Right ventricle myocardium superior (tissue), 1 donor: ENCODE results near the gene PTPRN2. TPM values are rescaled to one million over a fixed set of nuclear protein-coding genes. Genes with fewer than 3 reads are reported as not detected.
"Not testable (repeated sequence)": the region's sequence is repeated elsewhere in the genome, so short reads cannot be mapped to it uniquely, and the experiment has no call there.

ENCODE experiments used
- ATAC-seq: fragments of 200-7000 bp; cut with Tn5 transposase; one replicate; pipeline ENCODE4 v1.9.1; 2020; ENCODE audit warnings: mild to moderate bottlenecking; ENCODE audit not compliant: poor library complexity
- DNase-seq: peaks from one replicate; pipeline ENCODE4 v3.0.0-alpha.2; 2020
- intact Hi-C: fragments of 100-400 bp; cut with DNase I; formaldehyde crosslinking; loops from one replicate; pipeline ENCODE4 v1.11.2; 2022
- total RNA-seq: library from RNA; stranded (reverse); fragmentation: NEBNext Ultra II Directional; extraction: Animal tissue kit (Norgen Biotek cat#: 25700); gene quantifications from one replicate; pipeline ENCODE4 v1.2.1, GENCODE V29; 2021
- donor health status: DM: no; HTN: yes; CAD: no; lungs with severe emphysema.

PTPRN2 gene
- total RNA-seq, 1 donor from 2014 or later: 1.2 TPM

DNA sequence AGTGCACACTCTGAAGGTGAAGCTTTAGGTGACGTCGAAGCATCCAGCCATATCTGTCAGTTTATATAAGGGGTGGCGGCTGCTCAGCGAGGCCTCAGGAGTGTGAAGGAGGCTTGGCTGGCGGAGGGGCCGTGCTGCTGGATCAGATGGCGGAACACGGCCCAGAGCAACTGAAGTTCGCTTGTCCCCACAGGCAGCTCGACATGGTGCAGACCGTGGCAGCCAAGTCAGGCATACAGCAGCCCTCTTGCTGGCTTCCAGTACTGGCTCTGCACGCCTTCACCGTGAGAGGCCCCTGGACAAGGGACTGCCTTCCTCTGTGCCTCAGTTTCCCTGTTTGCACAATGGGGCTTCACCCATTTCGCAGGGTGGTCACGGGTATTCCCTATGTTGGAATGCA lies 807.3 kb downstream of the PTPRN2 start:
- no peak for ATAC-seq
- intact Hi-C loops: no loop called here
- DNase-seq: peak; percentile 30

DNA sequence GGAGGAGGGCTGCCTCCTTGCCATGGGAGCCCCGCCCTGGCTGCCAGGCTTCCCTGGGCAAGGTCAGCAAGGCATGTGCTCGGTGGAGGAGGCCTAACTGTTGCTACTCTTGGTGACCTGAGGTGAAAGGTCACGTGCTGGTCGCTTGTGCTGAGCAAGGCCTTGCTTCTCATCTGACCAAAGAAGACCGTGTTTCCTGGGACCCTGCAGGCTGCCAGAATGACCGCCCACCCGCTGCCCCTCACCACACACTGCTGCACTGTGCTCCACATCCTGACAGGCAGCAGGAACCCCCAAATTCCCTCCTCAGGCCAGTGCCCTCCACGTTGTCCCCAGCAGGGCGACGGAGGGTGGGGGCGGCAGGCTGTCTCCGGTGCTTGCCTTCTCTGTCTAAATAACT lies 808.4 kb downstream of the PTPRN2 start:
- ATAC-seq (no peak), DNase-seq (peak; percentile 6)
- intact Hi-C loops: no loop called here

DNA sequence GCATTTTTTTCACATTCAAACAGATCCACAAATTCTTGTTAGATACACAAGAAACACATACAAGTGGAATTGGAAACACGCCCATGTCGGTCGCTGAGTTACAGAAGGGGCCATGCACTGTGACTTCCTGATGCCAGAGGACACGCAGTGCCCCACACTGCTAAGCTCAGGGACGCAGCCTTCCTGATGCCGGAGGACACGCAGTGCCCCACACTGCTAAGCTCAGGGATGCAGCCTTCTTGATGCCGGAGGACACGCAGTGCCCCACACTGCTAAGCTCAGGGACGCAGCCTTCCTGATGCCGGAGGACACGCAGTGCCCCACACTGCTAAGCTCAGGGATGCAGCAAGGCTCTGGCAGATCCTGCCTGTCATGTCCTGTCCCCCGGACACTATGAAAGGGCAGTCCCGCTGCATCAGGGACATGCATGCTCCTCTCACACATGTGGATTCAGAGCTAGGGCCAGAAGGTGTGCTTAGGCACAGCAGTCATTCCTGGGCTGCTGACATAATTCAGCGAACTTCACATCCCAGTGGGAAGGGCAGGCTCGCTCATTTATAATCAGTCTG lies 810.3 kb downstream of the PTPRN2 start:
- ATAC-seq, intact Hi-C loops: not testable (repeated sequence)
- DNase-seq: peak; percentile 10

DNA sequence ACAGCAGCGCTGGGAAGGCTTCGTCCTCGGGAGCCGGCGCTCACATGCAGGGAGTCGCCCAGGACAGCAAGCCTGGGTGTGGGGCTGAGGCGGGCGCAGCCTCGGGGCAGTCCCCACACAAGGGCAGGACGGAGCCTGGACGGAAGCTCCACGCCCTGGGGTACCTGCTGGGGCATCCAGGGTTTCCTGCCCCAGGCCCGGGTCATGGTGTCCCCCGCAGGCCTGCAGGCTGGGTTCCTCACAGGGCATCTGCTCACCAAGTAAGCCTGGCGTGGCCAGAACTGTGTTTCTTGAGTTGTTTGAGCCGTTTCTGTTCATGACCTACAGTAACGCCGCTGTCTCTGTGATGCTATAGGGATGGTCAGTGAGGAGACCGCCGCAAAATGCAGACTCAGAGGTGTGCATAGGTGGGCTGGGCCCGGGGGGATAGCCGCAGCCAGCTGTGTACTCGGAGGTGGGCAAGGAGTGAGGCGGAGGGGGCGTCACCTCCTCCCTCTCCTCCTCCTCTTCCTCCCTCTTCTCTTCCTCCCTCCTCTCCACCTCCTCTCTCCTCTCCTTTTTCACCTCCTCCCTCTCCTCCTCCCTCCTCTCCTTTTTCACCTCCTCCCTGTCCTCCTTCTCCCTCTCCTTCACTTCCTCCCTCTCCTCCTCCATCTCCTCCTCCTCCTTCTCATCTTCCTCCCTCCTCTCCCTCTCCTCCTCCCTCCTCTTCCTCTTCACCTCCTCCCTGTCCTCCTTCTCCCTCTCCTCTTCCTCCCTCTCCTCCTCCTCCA lies 811.9 kb downstream of the PTPRN2 start:
- ATAC-seq (no peak), DNase-seq (peak; percentile 31)
- intact Hi-C loops: no loop called here

DNA sequence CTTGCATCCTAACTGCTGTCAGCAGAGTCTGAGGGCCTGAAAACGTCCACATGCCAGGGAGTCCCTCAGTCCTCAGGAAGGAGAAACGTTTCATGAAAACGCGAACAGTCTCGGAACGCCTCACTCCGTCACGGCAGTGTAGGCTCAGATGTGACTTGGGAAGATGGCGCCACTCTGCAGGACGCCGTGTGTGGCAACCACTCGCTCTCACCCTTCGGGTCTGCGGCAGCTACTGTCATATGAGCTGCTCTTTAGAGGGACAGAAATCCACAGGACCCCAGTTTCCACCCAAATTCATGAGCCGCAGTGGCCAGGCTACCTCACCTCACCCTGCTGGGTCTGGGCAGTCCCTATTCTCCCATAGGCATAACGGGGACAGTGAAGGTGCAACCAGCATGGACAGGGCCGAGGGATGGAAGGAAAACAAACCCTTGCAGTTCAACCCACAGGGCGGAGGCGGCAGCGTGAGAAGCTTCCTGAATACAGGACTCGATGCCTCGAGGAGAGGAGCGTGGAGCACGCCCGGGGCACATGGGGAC lies 812.5 kb downstream of the PTPRN2 start:
- peak; percentile 22 for DNase-seq
- no peak for ATAC-seq
- intact Hi-C loops: no loop called here

DNA sequence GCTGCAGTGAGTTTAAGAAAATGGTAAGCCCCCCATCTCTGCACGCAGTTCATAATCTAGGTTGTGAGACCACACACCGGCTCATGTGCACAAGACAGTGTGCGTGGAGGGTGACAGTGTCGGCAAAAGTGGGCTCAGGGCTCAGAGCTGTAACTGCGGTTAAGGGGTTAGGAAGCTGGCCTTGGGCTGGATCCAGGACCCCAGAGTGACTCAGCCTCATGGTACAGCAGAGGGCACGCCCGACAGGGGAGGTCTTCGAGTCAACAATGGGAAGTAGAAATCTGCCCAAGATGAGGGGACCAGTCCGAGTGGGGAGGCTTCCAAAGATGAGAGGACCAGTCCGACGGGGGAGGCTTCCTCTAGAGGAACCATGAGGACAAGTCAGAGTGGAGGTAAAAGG lies 813.1 kb downstream of the PTPRN2 start:
- peak; percentile 20 for DNase-seq
- intact Hi-C loops: no loop called here
- no peak for ATAC-seq

DNA sequence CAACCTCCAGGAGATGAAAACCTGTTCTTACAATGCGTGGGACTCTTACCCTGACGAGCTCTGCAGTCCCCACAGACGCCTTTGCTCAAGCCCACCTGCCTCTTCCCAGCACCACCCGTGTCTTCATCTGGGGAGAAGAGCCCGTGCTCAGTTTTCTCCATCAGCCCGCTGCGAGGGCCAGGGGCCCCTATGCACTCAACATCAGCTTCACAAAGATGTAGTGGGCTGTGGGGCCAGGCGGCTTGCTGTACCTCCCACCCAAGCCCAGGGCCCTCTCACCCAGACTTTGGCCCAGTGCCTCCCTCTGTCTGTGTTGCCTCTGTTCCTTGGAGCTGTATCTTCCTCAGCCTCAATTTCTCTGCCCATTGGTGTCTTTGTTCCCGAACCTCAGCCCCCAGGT lies 814.3 kb downstream of the PTPRN2 start:
- DNase-seq: peak; percentile 20
- ATAC-seq: no peak
- intact Hi-C loops: no loop called here

DNA sequence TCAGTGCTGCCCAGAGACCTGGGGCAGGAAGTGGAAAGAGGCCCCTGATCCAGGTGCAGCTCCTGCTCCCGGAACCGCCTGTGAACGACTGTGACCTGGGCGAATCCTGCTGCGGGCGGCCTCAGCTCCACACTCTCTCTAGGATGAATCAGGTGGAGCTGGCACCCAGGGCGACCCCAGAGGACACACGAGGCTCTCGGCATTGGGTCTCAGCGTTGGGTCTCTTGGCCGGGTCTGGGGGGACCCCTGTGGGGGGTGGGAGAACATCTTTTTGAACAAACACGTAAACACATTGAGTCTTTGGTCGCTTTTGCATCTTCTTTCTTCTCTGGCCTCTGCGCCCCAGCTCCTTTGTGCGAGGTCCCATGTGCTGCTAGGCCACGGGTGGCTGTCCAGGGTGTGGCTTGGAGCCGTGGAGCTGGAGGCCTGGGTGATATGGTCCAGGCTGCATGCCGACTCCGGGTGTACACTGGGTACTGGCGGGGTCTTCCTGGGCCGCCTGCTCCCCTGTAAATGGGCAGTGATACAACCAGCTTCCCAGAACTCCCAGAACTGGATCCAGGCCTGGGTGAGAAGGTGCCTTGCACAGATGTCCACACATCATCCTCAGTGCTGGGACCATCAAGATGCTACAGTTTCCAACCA lies 815.0 kb downstream of the PTPRN2 start:
- DNase-seq (peak; percentile 14), ATAC-seq (no peak)
- intact Hi-C loops: no loop called here

DNA sequence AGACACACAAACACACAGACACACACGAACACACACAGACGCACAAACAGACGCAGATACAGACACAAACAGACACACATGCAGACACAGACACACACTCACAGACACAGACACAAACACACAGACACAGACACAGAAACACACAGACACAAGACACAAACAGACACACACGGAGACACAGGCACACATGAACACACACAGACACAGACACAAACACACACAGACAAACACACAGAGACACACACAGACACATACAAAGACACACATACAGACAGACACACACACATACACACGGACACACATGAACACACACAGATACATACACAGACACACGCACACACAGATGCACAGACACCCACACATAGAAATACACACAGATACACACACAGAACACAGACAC lies 815.9 kb downstream of the PTPRN2 start:
- ATAC-seq: no peak
- no peak for DNase-seq
- intact Hi-C loops: no loop called here

DNA sequence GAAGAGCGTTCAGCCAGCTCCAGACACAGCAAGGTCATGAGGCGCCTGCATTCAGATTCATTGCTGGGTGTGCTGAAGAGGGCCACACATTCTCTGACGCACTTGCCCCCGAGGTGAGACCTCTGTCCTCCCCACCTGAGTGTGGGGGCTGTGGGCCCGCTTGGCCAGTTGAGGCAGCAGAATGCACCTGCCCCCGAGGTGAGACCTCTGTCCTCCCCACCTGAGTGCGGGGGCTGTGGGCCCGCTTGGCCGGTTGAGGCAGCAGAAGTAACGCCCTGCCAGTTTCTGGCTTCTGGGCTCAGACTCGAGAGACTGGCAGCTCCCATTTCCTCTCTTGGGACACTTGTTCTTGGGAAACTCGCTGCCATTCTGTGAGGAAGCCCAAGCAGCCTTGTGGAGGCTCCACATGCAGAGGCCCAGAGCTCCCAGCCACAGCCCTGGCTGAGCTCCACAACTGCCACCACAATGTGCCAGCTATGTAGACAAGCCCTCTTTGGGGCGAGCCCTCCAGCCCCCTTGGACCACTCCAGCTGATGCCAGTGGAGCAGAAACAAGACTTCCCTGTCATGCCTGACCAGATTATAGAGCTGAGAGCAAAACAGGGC lies 816.8 kb downstream of the PTPRN2 start:
- DNase-seq (peak; percentile 27), ATAC-seq (no peak)
- intact Hi-C loops: no loop called here

DNA sequence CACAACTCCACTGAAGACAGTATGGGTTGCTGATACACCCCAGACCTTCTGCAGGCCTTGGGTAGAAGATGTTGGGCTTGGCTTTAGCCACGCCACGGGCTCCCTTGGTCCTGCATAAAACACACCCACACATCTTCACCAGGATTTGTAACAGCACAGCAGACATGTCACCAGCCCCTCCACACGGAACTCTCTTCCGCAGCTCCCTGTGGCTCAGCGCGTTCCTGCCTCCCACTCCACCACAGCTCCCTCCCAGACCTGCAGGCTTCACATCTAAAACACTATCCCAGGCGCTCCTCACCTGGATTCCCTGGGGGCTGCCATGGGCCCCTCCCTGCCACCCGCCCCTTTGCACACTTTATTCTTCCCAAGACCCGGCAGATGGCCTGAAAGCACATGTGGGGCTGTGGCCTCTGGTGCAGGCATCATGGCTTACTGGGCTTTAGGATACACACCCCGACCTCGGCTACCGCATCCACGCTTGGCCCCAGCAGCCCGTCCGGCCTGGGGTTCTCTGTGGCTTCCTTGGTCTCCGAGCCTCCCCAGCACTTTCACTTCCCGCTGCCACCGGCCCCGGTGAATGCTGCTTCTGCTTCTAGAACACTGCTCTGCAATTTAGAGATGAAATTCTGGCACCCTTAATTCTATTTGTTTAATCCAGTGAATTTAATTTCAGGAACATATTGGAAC lies 818.0 kb downstream of the PTPRN2 start:
- intact Hi-C loops: no loop called here
- ATAC-seq: no peak
- DNase-seq: peak; percentile 43

DNA sequence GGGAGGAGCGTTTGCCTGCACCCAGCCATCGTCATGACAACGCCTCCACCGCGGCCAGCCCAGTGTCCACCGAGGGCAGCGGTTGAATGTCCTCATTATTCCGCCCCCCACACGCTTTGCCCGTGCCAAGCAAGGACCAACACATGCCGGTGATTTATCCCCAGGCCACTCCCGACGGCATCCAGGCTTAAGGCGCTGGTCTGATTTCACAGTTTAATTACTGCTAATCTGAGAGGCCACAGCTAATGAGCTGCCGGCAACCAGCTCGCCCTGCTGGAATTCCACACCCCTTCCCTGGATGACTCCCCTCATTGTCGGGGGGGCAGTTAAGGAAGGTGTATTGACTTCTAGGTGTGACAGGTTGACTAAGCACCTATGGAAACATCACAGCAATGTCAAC lies 818.5 kb downstream of the PTPRN2 start:
- ATAC-seq (no peak), DNase-seq (peak; percentile 9)
- intact Hi-C loops: no loop called here

DNA sequence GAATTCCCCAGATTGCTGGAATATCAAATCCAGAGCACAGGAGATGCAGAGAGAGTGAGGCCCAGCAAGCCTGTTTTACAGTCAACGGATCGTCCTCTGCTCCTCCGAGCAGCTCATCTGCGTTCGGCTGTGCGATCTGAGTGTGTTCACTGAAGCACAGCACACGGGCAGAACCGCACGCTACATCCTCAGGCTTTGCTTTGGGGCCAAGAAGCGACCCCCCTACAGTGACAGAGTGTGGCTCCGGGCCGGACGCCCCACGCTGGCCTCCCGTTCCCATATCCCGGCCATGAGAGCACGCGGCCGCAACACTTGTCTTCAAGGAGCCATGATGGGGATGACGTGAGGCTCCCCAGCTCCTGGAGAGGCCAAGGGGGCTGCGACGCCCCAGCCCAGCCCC lies 819.4 kb downstream of the PTPRN2 start:
- ATAC-seq (no peak), DNase-seq (peak; percentile 23)
- intact Hi-C loops: no loop called here

DNA sequence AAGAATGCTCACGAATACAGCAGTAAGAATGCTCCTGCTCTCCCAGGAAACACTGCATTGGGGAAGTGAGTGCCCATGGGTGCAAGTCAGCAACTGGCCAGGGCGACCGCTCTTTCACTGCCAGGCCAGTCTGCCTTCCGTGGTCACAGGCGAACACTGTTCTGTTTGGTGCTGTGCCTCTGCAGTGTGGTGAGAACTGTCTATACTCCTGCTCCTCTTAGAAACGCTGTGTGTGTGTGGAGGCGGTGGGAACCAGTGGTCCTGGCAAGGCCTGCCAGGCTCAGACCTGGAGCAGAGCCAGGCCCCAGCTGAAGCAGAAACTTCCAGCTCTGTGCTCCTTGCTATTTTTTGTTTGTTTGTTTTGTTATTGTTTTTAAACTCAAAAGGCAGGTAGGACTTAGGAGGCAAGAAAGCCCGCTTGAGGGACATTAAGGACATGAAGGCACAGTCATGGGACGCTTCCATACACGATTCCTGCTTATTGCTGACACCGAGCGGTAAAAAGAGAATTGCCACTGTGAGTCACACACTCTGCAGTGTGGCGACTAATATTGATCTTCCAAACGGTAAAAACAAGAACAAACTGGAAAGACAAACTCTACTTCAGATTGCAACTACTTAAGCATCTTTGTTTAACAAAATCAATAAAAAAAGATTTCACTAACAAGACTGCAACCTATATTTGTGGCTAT lies 820.0 kb downstream of the PTPRN2 start:
- intact Hi-C loops: no loop called here
- DNase-seq (no peak), ATAC-seq (no peak)

DNA sequence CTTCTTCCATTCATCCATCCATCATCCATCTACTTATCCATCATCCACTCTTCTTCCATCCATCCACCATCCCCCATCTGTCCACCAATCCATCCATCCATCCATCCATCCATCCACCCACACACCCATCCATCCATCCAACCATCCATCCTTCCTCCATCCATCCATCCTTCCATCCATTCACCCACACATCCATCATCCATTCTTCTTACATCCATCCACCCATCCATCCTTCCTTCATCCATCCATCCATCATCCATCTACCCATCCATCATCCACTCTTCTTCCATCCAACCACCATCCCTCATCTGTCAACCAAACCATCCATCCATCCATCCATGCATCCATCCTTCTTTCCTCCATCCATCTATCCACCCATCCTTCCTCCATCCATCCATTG lies 821.5 kb downstream of the PTPRN2 start:
- ATAC-seq (no peak), DNase-seq (no peak)
- intact Hi-C loops: no loop called here

DNA sequence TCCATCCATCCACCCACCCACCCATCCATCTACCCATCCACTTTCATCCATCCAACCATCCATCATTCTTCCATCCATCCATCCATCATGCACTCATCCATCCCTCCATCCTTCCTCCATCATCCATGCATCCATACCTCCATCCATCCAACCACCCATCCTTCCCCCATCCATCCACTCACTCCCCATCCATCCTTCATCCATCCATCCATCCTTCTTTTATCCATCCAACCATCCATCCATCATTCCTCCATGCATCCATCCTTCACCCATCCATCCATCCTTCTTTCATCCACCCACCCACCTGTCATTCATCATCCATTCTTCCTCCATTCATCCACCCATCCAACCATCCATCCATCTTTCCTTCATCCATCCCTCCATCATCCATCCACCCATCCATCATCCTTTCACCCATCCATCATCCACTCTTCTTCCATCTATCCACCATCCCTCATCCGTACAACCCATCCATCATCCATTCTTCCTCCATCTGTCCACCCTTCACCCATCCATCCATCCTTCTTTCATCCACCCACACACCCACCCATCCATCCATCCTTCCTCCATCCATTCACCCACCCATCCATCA lies 822.6 kb downstream of the PTPRN2 start:
- intact Hi-C loops: no loop called here
- no peak for ATAC-seq

DNA sequence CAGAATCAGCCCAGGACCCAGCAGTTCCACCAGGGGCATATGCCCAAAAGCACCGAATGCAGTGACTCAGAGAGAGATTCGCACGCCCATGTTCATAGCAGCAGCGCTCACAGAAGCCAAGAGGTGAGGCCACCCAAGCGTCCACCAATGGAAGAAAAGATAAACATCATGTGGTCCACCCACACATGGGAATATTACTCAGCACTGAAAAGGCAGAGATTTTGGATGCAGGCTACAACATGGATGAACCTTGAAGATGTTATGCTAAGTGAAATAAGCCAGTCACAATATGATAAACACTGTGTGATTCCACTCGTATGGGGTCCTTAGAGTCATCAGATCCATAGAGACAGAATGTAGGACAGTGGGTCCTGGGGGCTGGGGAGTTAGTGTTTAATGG lies 823.4 kb downstream of the PTPRN2 start:
- DNase-seq (no peak), ATAC-seq (no peak)
- intact Hi-C loops: no loop called here

More for the DNA sequence above, 822.6 kb downstream of the PTPRN2 start:
- DNase-seq: no peak
